Nucleus accumbens (tissue), 56 donors: ENCODE results near the gene SLX9.

Experiments used
- DNase-seq, 56 donors: peaks; one replicate each; lab custom pipeline; 2025; lab: John Stamatoyannopoulos, UW

SLX9 gene

DNA sequence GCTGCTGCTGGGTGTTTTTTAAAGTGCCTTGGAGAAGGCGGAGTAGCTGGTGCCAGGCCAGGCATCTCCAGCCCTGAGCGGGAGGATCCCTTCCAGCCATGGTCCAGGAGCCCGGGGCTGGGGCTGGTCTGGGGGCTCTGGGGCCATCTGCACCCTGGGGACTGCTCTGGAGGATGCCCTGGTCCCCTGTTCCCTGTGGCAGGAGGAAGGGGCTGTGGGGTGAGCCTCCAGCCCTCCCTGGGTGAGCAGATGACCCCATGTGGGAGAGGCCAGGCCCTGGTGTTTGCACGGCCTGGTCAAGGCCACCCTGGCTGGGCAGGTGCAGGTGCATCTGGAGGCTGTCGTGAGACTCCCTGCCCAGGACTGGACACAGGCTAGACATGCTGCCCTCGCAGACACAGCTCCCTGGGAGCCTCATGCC lies 56.7 kb downstream of the SLX9 start:
- DNase-seq = no peak

DNA sequence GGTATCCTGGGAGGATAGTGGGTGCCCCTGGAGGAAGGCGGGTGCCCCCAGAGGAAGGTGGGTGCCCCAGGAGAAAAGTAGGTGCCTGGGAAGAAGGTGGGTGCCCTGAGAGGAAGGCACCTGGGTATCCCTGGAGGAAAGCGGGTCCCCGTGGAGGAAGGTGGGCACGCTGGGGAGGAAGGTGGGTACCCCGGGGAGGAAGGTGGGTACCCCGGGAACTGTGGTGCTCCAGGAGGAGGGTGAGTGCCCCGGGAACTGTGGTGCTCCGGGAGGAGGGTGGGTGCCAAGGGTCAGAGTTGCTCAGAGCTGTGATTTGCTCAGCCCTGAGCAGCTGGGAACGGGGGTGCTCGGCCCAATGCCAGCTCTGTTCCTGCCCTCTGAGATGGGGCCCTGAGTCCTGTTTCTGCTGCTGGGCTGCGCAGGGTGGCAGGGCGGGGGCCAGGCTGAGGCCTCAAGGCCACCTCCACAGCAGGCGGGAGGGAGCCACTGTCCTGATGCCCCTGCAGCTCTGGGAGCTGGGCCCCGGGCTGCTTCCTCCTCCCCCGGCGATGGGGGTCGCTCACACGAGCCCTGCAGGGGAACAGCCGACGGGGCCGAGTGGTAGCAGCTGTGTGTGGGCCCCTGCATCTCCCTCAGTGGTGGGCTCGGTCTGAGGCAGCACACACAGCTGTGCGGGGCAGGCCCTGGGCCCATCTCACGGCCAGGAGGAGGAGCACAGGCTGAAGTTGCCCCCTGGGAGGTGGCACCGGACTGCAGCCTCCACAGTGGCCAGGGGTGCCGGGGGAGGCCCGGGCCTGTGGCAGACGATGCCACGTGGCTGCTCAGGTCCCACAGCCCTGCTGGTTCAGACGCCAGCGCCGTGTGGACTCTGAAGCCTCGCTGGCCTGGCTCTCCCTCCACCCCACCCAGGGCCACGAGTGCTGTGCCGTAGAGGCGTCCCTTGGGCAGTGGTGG lies 57.4 kb downstream of the SLX9 start:
- no peak for DNase-seq

DNA sequence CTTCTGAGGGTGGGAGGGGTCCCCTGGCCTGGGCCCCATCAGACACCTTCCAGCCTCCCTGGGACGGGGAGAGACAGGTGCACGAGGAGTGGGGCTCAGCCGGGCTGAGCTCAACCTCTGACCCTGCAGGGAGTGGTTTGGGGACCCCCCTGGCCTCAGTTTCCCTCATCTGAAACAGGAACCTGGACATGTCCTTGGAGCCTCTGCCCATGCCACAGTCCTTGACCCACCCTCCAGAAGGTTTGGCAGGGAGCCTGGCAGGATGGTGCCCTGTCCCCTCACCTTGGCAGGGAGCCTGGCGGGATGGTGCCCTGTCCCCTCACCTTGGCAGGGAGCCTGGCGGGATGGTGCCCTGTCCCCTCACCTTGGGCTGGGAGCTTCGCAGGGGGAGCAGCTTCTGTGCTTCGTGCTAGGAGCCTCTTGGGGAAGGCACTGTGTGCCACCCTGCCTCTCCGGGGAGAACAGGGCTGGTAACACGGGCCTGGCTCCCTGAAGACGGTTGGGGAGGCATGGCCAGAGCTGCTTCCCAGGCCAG lies 58.3 kb downstream of the SLX9 start:
- DNase-seq = no peak

DNA sequence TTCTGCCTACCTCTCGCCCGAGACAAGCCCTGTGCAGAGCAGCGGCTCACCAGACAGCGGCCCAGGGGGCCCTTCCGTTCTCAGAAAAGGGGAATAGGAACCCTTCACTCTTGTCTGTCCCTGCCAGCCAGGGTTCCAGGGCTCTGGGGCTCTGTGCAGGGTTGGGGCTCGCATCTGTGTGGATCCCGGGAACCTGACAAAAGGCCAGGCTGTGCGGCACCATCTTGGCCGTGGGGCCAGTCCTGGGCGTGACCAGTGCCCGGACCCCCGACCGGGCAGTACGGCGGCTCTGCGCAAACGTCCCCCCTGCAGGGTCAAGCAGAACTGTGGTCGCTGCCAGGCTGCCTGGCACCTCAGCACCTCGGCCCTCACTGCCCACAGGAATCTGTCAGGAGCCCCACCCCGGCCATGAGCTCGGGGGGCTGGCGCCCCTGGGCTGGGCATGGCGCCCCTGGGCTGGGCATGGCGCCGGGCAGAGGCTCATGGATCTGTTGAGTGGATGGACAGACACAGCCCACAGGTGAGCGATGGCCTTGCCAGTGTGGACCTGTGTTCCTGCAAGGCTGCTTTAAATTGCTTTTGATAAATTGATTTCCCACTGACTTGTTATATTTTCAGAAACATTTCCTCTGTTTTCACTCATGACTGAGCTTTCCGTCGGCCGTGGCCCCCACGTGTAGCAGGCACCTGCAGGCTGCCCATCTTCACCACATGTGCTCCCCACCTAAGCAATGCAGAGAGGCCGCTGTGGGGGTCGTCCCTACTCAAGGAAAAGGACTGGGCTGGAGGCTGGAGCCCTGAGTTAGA lies 59.0 kb downstream of the SLX9 start:
- DNase-seq = no peak

DNA sequence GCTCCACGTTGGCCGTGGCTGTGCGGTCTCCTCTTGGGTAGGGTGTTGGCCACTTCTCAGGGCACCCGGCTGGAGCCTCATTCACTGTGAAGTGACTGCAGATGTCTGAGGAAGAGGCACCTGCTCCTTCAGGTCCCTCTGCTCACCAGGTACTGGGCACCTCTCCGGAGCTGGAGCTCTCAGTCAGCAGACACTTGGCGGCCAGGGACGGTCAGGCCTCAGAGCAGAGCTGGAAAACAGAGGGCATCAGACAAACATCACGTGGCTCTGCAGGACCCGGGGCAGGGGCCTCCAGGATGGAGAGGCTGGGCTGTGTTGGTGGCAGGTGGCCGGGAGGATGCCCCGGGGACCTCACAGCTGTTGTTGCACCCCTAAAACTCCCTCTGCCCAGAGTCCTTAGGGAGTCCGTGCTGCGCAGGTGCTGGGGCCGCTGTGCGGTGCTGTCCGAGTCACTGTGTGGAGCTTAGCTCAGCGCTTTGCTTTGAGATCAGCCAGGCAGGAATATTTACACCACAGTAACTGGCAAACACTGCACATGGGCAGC lies 59.7 kb downstream of the SLX9 start:
- DNase-seq = no peak

DNA sequence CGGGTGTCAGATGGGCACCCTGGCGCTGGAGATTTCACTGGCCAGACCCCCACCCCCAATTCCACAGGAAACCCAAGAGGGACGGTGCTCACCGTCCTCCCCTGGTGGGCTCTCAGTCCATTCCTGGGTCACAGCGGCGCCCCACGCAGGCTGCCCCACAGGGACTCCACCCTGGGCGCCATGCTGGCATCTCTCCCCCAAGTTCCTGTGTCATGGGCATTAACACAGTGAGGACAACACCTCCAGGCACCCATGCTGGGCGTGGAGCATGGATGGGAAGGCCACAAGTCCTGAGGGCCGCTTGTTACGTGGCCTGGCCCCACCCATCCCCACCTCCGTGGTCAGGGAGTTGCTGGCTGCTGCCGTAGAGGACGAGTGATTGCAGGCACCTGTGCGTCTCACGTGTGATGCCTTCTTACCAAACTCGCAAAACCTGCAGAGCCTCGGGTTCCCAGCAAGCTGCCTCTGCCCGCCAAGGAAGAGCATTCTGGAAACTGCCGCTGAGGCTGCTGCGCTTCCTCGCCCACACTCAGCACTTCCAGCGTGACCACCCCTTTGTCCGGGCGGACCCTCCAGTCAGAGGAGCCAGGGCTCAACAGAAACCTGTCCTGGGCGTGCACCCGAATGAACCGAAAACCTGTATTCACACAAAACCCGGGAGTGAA lies 60.3 kb downstream of the SLX9 start:
- no peak for DNase-seq

DNA sequence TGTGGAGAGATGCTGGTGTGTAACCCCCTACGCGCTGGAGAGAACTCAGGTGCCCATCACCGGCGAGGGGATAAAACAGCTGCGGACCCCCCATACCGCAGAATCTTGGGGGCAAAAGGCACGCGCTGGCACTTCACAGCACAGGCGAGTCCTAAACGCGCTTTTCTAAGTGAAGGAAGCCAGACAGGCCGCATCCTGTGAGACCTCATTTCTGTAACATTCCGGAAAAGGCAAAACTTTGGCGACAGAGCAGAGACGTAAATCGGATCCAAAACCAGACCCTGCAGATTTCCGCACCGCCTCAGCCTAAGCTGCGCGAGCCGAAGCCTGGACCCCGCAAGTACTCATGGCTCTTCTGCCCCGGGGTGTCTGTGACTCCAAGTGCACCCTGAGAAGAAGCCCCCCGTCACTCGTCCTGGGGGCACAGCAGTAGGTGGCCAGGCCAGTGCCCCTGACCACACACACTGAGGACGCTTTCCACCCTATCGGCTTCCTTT lies 60.9 kb downstream of the SLX9 start:
- no peak for DNase-seq

DNA sequence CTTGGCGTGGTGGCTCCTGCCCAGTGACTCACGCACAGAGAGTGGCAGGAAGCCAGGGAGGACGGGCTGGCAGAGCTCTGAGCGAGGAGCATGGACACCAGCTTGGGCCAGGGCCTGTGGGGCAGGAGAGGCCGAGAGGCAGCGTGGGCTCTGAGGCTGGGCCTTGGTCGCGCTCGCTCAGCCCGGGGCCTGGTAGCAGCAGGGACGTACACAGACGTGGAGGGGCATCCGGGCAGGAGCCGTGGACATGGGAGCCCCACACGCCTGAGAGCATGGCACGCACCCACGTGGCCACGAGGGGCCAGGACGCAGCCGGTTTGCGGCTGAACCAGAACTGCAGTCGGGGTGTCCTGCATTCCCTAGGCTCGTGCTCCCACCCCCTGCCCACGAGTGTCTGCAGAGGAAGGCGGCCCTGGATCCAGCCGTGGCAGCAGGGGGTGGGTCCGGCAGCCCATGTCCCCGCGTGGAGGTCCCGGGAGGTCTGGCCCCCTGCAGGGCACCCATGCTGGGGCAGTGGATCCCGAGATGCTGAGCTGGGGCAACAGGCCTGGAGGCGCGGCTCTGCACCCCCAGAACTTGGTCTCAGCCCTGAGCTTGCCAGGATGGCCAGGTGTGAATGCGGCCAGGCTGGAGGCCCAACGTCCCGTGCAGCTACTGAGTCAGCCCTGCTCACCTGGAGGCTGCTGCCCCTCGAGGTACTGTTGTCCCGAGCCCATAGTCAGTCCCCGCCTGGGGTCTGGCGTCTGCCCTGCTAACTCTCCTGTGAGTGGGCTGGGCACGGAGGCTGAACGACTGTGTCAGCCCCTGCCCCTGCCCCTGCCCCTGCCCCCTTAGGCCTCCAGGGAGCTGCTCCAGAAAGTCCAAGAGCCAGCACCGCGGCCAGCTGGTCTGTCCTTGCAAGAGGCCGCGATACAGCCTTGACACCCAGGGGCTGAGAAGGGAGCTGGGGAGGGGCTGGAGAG lies 61.6 kb downstream of the SLX9 start:
- DNase-seq = peak in 12 of 56 donors; percentile 9 to 51 (median 24)

DNA sequence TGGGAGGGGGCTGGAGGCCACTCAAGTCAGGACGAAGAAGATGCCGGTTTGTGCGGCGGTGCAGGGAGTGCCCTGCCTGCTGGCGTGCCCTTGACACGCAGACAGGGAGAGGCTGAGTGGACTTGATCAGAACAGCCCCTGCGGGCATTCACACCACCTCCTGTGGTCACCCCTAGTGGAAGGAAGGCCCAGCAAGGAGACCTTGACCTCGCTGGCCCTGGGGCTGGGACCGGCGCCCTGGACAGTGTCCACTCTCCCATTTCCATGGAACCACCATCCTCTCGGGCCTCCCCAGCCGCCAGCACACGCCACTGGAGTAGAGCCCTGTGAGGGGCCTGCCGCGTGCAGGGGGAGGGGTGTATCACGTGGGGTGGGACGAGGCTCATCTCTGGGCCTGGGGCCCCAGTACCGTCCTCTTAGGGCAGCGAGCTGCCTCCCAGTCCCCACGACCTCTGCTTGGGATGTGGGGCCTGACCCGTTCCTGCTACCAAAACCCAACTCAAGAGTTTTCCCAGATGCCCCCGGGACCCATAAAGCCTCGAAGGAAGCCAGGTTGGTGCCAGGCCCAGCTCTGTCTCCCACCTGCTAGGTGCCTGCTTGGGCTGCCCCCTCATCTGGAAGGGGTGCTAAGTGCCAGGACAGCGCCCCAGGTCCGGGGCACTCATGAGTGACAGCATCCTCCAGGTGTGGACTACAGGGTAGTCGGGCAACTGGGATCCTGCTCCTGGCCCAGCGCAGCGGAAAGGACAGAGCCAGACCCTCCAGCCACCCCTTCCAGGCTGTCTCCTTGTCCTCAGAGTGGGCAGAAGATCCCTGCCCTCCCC lies 62.8 kb downstream of the SLX9 start:
- DNase-seq = no peak

DNA sequence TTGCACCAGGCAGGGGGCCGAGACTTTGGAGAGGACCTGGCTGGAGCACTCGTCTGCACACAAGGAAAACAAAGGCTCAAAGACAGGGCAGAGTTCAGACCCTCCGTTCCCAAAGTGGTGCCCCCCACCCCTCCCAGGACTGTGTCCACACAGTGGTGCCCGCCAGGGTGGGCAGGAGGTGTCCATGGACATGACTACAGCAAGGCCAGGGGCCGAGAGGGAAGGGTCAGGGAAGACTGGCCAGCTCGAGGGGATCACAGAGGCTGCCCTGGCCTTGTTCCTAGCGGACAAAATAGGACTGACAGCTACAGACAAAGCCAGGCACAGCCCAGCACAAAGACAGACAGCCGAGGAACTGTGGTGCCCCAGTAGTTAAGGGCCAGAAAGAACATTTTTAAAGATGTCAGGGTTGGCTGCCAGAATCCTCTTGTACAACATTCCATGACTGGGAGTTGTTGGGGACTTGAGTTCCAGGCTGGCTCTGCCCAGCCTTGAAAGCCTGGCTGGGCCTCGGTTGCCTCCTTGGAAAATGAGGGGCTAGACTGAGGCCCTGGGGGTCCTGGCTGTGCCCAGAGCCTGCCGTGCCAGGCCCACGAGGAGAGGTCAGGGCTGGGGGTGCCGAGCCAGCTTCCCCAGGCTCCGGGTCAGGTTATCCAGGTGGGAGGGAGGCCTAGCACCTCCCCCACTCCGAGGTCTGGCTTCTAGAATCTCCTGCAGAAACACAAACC lies 63.7 kb downstream of the SLX9 start:
- peak in 5 of 56 donors; percentile 12 to 45 (median 17) for DNase-seq

DNA sequence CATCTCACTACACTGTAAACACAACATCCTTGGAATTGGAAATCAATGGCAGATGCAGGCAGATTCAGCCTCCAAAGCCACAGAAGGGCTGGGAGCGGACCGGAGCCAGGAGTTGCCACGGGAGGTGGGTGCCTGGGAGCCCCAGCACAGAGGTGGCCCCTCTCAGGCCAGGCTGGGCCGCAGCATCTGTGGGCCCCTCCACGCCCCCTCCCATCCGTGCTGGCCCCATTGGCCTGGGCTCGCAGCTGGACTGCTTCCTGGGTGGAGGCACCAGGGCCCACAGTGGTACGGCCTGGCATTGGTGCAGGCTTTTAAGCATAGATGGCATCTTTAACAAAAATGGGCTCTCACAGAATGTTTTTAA lies 64.2 kb downstream of the SLX9 start:
- no peak for DNase-seq

DNA sequence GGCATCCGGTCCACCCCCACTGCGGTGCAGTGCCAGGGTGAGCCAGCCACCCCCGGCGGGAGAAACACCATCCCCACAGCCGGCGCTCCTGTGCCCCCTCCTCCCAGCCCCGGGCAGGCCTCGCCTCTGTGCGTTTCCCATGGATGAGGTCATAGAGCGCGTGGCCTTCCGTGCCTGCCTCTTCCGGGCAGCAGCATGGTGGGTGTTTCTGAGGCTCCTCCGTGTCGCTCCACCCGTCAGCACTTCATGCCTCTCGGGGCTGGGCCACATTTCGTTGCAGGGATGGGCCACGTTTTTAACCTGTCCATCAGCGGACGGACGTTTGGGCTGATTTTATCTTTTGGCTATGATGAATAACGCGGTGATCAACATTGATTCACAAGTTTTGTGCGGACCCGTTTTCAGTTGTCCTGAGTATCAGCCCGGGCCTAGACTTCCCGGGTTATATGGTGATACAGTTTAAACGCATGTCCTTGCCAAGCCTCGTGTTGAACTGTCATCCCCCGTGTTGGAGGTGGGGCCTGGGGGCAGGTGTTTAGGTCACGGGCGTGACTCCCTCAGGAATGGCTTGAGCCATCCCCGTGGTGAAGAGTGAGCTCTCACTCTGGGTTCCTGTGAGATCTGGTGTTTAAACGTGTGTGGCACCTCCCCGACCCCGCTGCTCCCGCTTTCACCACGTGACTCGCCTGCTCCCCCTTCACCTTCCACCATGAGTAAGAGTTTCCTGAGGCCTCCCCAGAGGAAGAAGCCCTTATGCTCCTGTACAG lies 64.8 kb downstream of the SLX9 start:
- no peak for DNase-seq

DNA sequence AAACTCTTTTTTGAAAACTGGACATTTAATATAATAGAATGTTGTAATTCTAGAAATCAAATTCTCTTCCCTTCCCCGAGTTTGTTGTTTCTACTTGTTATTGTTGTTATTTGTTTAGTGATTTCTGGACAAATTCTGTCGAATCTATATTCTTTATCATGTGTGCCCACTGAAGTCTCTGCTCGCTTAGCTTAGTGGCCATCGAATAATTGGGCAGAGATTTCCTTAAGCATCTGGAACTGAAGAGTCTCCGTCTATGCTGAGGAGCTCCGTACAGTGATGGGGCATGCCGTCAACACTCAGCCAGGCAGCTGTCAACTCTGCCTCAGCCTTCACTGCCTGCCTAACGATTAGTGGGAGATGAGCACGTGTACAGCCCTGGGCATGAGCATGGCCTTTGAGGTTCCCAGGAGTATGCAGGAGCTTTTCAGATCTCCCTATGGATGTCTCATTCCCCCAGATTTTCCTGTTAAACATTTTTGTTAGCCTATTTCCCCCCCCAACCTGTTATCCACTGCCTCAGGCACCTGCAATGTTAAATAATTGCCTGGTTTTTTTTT lies 66.8 kb downstream of the SLX9 start:
- DNase-seq = no peak

DNA sequence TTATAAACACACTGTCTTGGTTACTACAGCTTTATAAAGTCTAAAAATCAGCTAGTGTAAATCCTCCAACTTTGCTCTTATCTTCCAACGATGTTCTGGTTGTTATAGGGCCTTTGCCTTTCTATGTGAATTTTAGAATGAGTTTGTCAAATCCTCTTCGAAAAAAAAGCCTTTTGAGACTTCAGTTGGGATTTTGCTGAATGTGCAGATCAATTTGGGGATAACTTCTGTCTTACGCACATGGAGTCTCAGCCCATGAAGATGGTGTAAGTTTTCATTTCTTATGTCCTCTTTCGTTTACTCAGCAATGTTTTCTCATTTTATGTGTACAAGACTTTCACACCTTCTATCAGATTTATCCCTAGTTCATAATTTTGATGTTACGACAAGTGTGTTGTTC lies 69.8 kb downstream of the SLX9 start:
- DNase-seq = no peak

DNA sequence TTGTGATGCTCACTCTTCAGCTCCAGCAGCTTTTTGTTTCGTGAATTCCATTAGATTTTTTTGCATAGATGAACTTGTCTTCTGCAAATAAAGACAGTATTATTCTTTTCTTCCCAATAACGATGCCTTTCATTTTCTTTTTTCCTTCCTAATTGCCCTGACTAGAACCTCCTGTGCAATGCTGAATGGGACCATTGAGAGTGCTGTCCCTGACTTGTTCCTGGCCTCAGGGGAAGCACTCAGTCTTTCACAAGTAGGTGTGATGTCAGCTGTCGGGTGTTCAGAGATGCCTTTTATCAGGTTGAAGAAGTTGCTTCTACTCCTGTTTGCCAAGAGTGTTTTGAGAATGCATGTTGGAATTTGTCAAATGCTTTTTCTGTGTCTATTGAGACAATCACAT lies 70.3 kb downstream of the SLX9 start:
- no peak for DNase-seq

DNA sequence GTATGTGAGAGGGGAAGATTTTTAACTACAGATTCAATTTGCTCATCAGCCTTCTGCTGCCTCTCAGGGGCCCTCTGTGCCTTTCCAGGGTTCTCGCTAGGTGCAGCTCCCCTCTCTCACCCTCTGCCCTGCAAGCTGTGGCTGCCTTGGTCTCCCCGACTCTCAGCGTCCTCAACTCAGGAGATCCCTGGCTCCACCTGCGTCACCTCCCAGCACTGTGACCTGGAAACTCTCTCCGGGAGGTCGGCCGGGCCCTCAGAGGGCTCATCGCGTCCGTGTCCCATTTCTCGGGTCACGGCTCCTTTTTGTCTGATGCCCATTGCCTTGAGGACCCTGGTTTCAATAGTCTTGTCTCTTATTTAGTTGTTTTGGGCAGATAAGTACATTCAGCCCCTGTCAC lies 71.0 kb downstream of the SLX9 start:
- DNase-seq = no peak

DNA sequence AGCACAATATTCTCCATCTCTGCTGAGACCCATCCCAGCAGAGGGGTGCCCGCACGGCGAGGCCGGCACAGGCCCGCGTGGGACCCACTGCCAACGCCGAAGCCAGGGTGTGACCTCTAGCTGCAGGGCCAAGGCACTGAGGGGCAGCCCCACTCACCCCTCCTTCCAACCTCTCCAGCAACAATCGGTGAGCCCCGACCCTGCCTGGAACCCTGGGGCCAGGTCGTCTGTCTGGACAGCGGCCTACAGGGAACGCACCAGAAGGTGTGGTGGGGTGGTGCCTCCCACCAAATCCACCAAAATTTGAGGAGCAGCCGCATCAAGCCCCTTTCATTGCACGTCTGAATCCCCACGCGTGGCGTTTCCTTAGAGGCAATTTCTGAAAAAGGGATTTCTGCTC lies 71.6 kb downstream of the SLX9 start:
- DNase-seq = no peak
